SJSA1 (cell line): Measurements from ENCODE around the gene CFAP65. TPM values are rescaled to one million over a fixed set of nuclear protein-coding genes. Genes with fewer than 3 reads are reported as not detected.

ENCODE experiments used
- DNase-seq, 2 experiments: peaks; one replicate each; pipeline ENCODE4 v3.0.0-alpha.2; 2015 to 2020; ENCODE audit warnings: low spot score in 2 of 2, low read depth in 1 of 2
- H3K27ac ChIP-seq: fragments of 250-450 bp; sonication (Bioruptor Pico); 2 replicates; pipeline ENCODE4 v1.5.1; 2020; ENCODE audit warnings: mild to moderate bottlenecking, moderate library complexity
- H3K27me3 ChIP-seq: fragments of 250-450 bp; sonication (Bioruptor Pico); replicated peaks from 2 replicates; pipeline ENCODE4 v1.5.1; 2020; ENCODE audit warnings: mild to moderate bottlenecking, moderate library complexity
- H3K36me3 ChIP-seq: fragments of 250-450 bp; sonication (Bioruptor Pico); 2 replicates; pipeline ENCODE4 v1.5.1; 2020; ENCODE audit warnings: mild to moderate bottlenecking
- H3K4me1 ChIP-seq: fragments of 250-450 bp; sonication (Bioruptor Pico); replicated peaks from 2 replicates; pipeline ENCODE4 v1.6.1; 2021; ENCODE audit warnings: mild to moderate bottlenecking
- H3K4me3 ChIP-seq: fragments of 250-450 bp; sonication (Bioruptor Pico); 2 replicates; pipeline ENCODE4 v1.5.1; 2020; ENCODE audit warnings: mild to moderate bottlenecking
- H3K9me3 ChIP-seq: fragments of 250-450 bp; sonication (Bioruptor Pico); replicated peaks from 2 replicates; pipeline ENCODE4 v1.5.1; 2020; ENCODE audit warnings: mild to moderate bottlenecking
- total RNA-seq: library from RNA; depleted of rRNA; stranded (reverse); fragments of >200 nt; shearing (Covaris generic); gene quantifications from 2 replicates; pipeline ENCODE4 v1.2.3, GENCODE V29; 2014

The CFAP65 gene
- total RNA-seq, 1 experiment from 2014 or later: not detected

GRCh38 chr2:219022041-219022440 is 19.3 kb downstream of the CFAP65 start:
- H3K4me1 ChIP-seq: no peaks in the 10 kb centered on the region
- H3K27ac ChIP-seq: no peak overlapping the region
- no peak overlapping the region for H3K4me3 ChIP-seq
- DNase-seq: no peak
- no peaks in the 10 kb centered on the region for H3K36me3 ChIP-seq
- no peaks in the 10 kb centered on the region for H3K9me3 ChIP-seq
- H3K27me3 ChIP-seq: peaks cover 39% of the 10 kb centered on the region

- Histone ChIP-seq H3K27me3 (peaks cover 39% of the 10 kb centered on the region), H3K4me3 (no peak overlapping the region), H3K9me3 (no peaks in the 10 kb centered on the region), H3K36me3 (no peaks in the 10 kb centered on the region), H3K4me1 (no peaks in the 10 kb centered on the region), H3K27ac (no peak overlapping the region)
- DNase-seq: no peak
These were observed 19.7 kb downstream of the CFAP65 start for GRCh38 chr2:219021591-219021990.

DNA sequence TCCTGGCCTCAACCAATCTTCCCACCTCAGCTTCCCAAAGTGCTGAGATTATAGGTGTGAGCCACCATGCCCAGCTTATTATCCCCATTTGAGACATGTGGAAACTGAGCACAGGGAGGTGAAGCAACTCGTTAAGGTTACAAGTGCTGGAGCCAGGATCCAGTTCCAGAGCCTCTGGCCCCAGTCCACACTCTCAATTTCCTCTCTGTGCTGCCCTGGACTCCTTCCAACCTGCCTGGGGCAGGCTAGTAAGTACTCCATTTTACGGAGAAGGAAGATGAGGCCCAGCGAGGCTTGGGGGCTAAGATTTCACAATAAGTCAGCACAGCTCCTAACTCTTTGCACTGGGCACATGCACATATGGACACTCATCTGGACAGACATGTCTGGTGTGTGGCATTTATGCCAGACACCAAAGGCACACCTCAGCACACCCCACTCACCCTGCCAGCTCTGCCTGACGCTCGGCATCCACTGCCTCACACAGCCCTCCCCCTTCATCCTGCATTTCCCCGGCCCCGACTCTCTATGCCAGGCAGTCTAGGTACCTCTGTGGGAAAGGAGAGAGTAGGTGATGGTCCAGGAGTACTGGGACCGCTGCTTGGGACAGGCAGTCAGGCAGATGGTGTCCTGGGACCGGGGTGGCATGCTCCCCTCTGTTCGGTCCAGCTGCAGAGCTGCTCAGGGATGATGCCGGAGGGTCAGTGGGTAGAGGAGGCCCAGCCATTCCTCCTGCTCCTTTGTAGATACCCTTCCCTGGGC is 20.5 kb downstream of the CFAP65 start:
- Histone ChIP-seq H3K27me3 (peaks cover 31% of the 10 kb centered on the region), H3K4me1 (no peaks in the 10 kb centered on the region), H3K36me3 (no peaks in the 10 kb centered on the region), H3K9me3 (no peaks in the 10 kb centered on the region), H3K4me3 (no peak overlapping the region), H3K27ac (no peak overlapping the region)
- DNase-seq: no peak

DNA sequence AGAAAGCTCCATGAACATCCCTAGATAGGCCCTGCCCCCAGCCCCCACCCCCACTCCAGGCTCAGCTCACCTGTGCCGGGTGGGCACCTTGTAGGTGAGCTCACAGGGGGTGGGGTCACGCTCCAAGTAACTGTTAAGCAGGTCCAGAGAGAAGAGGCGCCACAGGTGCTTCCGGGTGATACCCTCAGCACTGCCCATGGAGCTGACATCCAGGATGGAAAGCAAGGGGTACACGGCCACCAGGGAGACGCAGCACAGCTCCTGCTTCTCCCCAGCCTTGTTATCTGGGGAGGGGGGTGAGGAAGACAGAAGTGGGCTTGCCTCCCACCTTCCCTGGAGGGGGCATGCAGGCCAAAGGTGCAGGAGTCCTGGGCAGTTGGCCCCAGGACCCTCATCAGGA is 21.9 kb downstream of the CFAP65 start:
- Histone ChIP-seq H3K9me3 (no peaks in the 10 kb centered on the region), H3K4me1 (no peaks in the 10 kb centered on the region), H3K36me3 (no peaks in the 10 kb centered on the region), H3K27ac (no peak overlapping the region), H3K4me3 (no peak overlapping the region), H3K27me3 (peaks cover 21% of the 10 kb centered on the region)
- no peak for DNase-seq

- Histone ChIP-seq H3K4me1 (no peaks in the 10 kb centered on the region), H3K4me3 (no peak overlapping the region), H3K36me3 (no peaks in the 10 kb centered on the region), H3K27me3 (peaks cover 20% of the 10 kb centered on the region), H3K27ac (no peak overlapping the region), H3K9me3 (no peaks in the 10 kb centered on the region)
- DNase-seq: no peak
These were observed 22.6 kb downstream of the CFAP65 start for GRCh38 chr2:219018726-219019125.

- H3K4me1 ChIP-seq: no peaks in the 10 kb centered on the region
- H3K36me3 ChIP-seq: no peaks in the 10 kb centered on the region
- H3K9me3 ChIP-seq: no peaks in the 10 kb centered on the region
- peaks cover 15% of the 10 kb centered on the region for H3K27me3 ChIP-seq
- no peak overlapping the region for H3K27ac ChIP-seq
- no peak overlapping the region for H3K4me3 ChIP-seq
- DNase-seq: no peak
These were observed 23.0 kb downstream of the CFAP65 start for GRCh38 chr2:219018286-219018685.

- no peak overlapping the region for H3K27ac ChIP-seq
- no peaks in the 10 kb centered on the region for H3K4me1 ChIP-seq
- no peak for DNase-seq
- no peaks in the 10 kb centered on the region for H3K9me3 ChIP-seq
- no peak overlapping the region for H3K4me3 ChIP-seq
- H3K27me3 ChIP-seq: peaks cover 10% of the 10 kb centered on the region
- H3K36me3 ChIP-seq: no peaks in the 10 kb centered on the region
These were observed 23.9 kb downstream of the CFAP65 start for GRCh38 chr2:219017201-219017931.

- peaks cover 10% of the 10 kb centered on the region for H3K27me3 ChIP-seq
- no peak for DNase-seq
- H3K36me3 ChIP-seq: no peaks in the 10 kb centered on the region
- H3K27ac ChIP-seq: no peak overlapping the region
- no peaks in the 10 kb centered on the region for H3K9me3 ChIP-seq
- no peak overlapping the region for H3K4me3 ChIP-seq
- no peaks in the 10 kb centered on the region for H3K4me1 ChIP-seq
These were observed 24.6 kb downstream of the CFAP65 start for GRCh38 chr2:219016721-219017120.

DNA sequence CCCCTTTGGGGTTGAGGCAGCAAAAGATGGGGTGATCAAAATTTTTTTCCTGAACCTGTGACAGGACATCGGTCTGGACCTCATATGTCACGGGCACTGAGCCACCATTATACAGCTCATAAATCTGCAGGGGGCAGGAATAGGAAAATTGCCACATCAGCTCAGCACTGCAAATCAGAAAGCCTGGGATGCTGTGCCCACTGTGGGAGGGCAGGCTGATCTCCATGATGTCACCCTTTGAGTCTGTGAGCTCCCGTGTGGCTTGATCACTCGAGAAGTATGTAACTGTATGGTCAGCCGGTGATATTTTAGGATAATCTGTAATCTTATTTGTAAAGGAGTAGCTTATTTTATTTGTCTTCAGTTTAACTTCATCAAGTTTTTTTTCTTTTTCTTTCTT is 30.4 kb downstream of the CFAP65 start:
- no peak for DNase-seq
- no peaks in the 10 kb centered on the region for H3K36me3 ChIP-seq
- peaks cover 5% of the 10 kb centered on the region; the same call in 1 of the 2 replicates for H3K27me3 ChIP-seq
- H3K4me3 ChIP-seq: no peak overlapping the region
- no peaks in the 10 kb centered on the region for H3K4me1 ChIP-seq
- H3K9me3 ChIP-seq: no peaks in the 10 kb centered on the region
- H3K27ac ChIP-seq: no peak overlapping the region

GRCh38 chr2:219010162-219010756 is 31.1 kb downstream of the CFAP65 start:
- Histone ChIP-seq H3K4me1 (no peaks in the 10 kb centered on the region), H3K4me3 (no peak overlapping the region), H3K36me3 (no peaks in the 10 kb centered on the region), H3K9me3 (no peaks in the 10 kb centered on the region), H3K27me3 (peaks cover 9% of the 10 kb centered on the region), H3K27ac (no peak overlapping the region)
- no peak for DNase-seq

GRCh38 chr2:219009294-219009693 is 32.0 kb downstream of the CFAP65 start:
- Histone ChIP-seq H3K27me3 (peaks cover 12% of the 10 kb centered on the region), H3K4me3 (no peak overlapping the region), H3K36me3 (no peaks in the 10 kb centered on the region), H3K4me1 (no peaks in the 10 kb centered on the region), H3K9me3 (no peaks in the 10 kb centered on the region), H3K27ac (no peak overlapping the region)
- DNase-seq: no peak

DNA sequence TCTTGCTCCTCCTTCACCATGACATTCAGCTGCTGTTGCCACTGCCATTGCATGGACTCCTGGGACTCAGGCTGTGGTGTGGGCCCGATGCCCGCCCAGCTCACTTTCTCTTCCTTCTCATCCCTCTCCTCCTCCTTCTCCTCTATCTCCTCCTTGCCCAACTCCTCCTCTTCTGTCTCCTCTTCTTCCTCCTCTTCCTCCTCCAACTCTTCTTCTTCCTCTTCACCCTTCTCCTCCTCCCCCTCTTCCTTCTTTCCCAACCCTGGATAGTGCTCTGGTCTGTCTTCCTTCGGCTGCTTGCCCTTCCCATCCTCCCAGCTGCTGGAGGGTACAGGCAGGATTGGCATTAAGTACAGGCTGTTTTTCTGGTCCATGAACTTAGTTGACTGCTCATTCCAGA is 37.3 kb downstream of the CFAP65 start:
- Histone ChIP-seq H3K4me1 (peaks cover 4% of the 10 kb centered on the region; the same call in 1 of the 2 replicates), H3K36me3 (no peaks in the 10 kb centered on the region), H3K9me3 (no peaks in the 10 kb centered on the region), H3K27me3 (peaks cover 62% of the 10 kb centered on the region), H3K27ac (no peak overlapping the region), H3K4me3 (no peak overlapping the region)
- DNase-seq: no peak

DNA sequence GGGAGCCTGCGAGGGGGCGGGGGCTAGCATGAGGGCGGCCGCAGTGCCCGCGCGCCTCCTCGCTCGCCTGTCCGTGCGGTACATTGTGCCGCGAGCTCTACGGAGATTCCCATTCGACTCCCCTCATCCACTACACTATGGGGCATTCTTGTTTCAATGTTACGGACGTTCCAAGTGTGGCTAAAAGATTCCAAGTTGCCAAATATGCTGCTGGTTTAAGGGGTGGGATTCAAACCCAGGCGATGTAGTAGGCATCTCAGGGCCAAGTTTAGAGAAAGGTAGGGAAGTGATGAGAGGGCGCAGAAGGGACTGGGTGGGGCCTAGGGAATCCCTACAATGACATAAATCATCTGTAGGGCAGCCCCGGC is 38.1 kb downstream of the CFAP65 start:
- H3K4me1 ChIP-seq: peaks cover 4% of the 10 kb centered on the region; the same call in 1 of the 2 replicates
- H3K36me3 ChIP-seq: no peaks in the 10 kb centered on the region
- no peaks in the 10 kb centered on the region for H3K9me3 ChIP-seq
- no peak for DNase-seq
- no peak overlapping the region for H3K4me3 ChIP-seq
- peaks cover 66% of the 10 kb centered on the region for H3K27me3 ChIP-seq
- no peak overlapping the region for H3K27ac ChIP-seq
